Posterior vena cava (tissue), 2 donors: ENCODE results near the gene BMS1. TPM values are rescaled to one million over a fixed set of nuclear protein-coding genes. Genes with fewer than 3 reads are reported as not detected.
"Not testable (repeated sequence)": the region's sequence is repeated elsewhere in the genome, so short reads cannot be mapped to it uniquely, and the experiment has no call there.

Experiments
- DNase-seq: peaks from one replicate; pipeline ENCODE4 v3.0.0-alpha.2; 2020; ENCODE audit warnings: low spot score
- intact Hi-C, 2 donors: fragments of 100-400 bp; cut with DNase I; formaldehyde crosslinking; loops; one replicate each; pipeline versions ENCODE4 v1.14.1 to v1.14.2; 2022 to 2023
- total RNA-seq, 2 donors: library from RNA; stranded (reverse); fragmentation: NEBNext Ultra II Directional; extraction: Animal tissue kit (Norgen Biotek cat#: 25700); gene quantifications; one replicate each; pipeline ENCODE4 v1.2.1, GENCODE V29; 2021
- donor health status: DM: yes; HTN: yes; CAD: no.
- donor health status: DM: yes; HTN: yes; CAD: no.

Gene BMS1
- total RNA-seq, 2 donors from 2014 or later: 11.9 to 13.3 TPM

GRCh38 chr10:42780456-42780855 is 2.1 kb upstream of the BMS1 start:
- no peak for DNase-seq
- intact Hi-C loops: no loop called here

- intact Hi-C loops: no loop called here
Observed at GRCh38 chr10:42781893-42782445, 626 bp upstream of the BMS1 start.

GRCh38 chr10:42783181-42783549 is 570 bp downstream of the BMS1 start:
- intact Hi-C loops: no loop called here
- no peak for DNase-seq

More at GRCh38 chr10:42781893-42782445, 626 bp upstream of the BMS1 start:
- no peak for DNase-seq

GRCh38 chr10:42785759-42786158 is 3.2 kb downstream of the BMS1 start:
- intact Hi-C loops: no loop called here
- DNase-seq: no peak

GRCh38 chr10:42790835-42791234 is 8.2 kb downstream of the BMS1 start:
- DNase-seq: no peak
- intact Hi-C loops: no loop called here

GRCh38 chr10:42795701-42796100 is 13.1 kb downstream of the BMS1 start:
- intact Hi-C loops: no loop called here

GRCh38 chr10:42801135-42801534 is 18.5 kb downstream of the BMS1 start:
- intact Hi-C loops: loop anchor here in 1 of 2 donors (5.0 kb wide), 1 partner anchor 39 kb away; no protein-coding TSS in a partner anchor
- no peak for DNase-seq

More at GRCh38 chr10:42795701-42796100, 13.1 kb downstream of the BMS1 start:
- no peak for DNase-seq

- intact Hi-C loops: loop anchor here in 1 of 2 donors (5.0 kb wide), 1 partner anchor 41 kb away; no protein-coding TSS in a partner anchor
- no peak for DNase-seq
Observed at GRCh38 chr10:42802876-42803275, 20.3 kb downstream of the BMS1 start.

- intact Hi-C loops: no loop called here
Observed at GRCh38 chr10:42809676-42810075, 27.1 kb downstream of the BMS1 start.

GRCh38 chr10:42812028-42812427 is 29.4 kb downstream of the BMS1 start:
- intact Hi-C loops: no loop called here
- DNase-seq: no peak

More at GRCh38 chr10:42809676-42810075, 27.1 kb downstream of the BMS1 start:
- no peak for DNase-seq

- DNase-seq, intact Hi-C loops: not testable (repeated sequence)
Observed at GRCh38 chr10:42813989-42814687, 31.5 kb downstream of the BMS1 start.

GRCh38 chr10:42816334-42816733 is 33.7 kb downstream of the BMS1 start:
- intact Hi-C loops, DNase-seq: not testable (repeated sequence)

GRCh38 chr10:42816912-42817311 is 34.3 kb downstream of the BMS1 start:
- intact Hi-C loops: no loop called here
- no peak for DNase-seq

GRCh38 chr10:42817417-42817816 is 34.8 kb downstream of the BMS1 start:
- DNase-seq, intact Hi-C loops: not testable (repeated sequence)

- DNase-seq, intact Hi-C loops: not testable (repeated sequence)
Observed at GRCh38 chr10:42826759-42827158, 44.2 kb downstream of the BMS1 start.

GRCh38 chr10:42827201-42827600 is 44.6 kb downstream of the BMS1 start:
- intact Hi-C loops: no loop called here

GRCh38 chr10:42828391-42828790 is 45.8 kb downstream of the BMS1 start:
- DNase-seq, intact Hi-C loops: not testable (repeated sequence)

More at GRCh38 chr10:42827201-42827600, 44.6 kb downstream of the BMS1 start:
- DNase-seq: no peak

- no peak for DNase-seq
- intact Hi-C loops: no loop called here
Observed at GRCh38 chr10:42830237-42830636, 47.6 kb downstream of the BMS1 start.

GRCh38 chr10:42836096-42836495 is 53.5 kb downstream of the BMS1 start:
- intact Hi-C loops: no loop called here
- DNase-seq: no peak

- intact Hi-C loops: no loop called here
- DNase-seq: no peak
Observed at GRCh38 chr10:42836771-42837468, 54.3 kb downstream of the BMS1 start.
